GM21360 (cell line): Measurements from ENCODE around the gene ENTPD5.
A peak's percentile ranks its signal among the peaks of the same experiment; 100 is the strongest.

Experiments used
- ATAC-seq: cut with Tn5 transposase; IDR thresholded peaks from one replicate; pipeline ENCODE4 v1.9.1; 2021; ENCODE audit warnings: mild to moderate bottlenecking, moderate library complexity; ENCODE audit not compliant: unreplicated experiment

The ENTPD5 gene, protein sequence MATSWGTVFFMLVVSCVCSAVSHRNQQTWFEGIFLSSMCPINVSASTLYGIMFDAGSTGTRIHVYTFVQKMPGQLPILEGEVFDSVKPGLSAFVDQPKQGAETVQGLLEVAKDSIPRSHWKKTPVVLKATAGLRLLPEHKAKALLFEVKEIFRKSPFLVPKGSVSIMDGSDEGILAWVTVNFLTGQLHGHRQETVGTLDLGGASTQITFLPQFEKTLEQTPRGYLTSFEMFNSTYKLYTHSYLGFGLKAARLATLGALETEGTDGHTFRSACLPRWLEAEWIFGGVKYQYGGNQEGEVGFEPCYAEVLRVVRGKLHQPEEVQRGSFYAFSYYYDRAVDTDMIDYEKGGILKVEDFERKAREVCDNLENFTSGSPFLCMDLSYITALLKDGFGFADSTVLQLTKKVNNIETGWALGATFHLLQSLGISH

DNA sequence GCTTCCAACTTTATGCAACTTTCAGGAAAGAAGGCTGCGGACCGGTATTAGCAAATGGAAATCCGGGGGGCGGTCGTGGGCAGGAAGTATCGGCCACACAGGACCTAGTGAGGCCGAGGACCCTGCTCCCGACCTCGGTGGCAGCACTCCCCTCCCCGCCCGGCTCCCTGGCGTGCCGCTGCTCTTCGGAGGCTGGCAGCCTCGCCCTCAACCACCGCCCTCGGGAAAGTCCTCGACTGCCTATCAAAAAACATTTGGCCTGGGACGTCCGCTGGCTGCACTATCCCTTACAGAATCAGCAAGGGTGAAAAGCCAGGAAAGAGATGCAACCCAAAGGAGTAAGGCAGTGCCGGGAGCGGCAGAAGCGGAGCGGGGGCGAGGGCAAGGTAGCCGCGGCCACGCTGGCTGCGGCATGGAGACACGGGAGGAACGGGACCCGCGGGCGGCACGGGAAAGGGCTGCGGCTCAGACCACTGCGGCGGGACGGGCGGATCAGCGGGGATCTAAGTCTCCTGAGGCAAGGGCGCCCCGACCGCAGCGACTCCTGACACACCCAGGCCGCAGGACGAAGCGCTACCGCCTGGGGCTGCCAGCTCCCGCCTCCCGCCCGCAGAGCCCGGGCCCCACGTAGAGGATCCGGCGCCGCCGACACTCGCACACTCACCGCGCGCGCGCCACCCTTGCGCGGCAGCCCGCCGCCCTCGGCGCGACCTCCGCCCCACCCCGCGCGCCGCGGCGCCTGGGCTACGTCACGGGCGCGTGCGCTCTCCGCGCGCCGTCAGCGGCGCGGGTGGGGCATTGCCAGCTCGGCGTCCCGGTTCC lies at the start of gene ENTPD5, which contains the start of gene BBOF1:
ENTPD5 (minus strand) TSS at position 703 of the 822 bp plus-strand sequence. CDS start 31,186 bp downstream, outside the sequence.
BBOF1 (plus strand) TSS at position 764 of the 822 bp plus-strand sequence. CDS start 130 bp downstream, outside the sequence.
- peak; percentile 75 for ATAC-seq

DNA sequence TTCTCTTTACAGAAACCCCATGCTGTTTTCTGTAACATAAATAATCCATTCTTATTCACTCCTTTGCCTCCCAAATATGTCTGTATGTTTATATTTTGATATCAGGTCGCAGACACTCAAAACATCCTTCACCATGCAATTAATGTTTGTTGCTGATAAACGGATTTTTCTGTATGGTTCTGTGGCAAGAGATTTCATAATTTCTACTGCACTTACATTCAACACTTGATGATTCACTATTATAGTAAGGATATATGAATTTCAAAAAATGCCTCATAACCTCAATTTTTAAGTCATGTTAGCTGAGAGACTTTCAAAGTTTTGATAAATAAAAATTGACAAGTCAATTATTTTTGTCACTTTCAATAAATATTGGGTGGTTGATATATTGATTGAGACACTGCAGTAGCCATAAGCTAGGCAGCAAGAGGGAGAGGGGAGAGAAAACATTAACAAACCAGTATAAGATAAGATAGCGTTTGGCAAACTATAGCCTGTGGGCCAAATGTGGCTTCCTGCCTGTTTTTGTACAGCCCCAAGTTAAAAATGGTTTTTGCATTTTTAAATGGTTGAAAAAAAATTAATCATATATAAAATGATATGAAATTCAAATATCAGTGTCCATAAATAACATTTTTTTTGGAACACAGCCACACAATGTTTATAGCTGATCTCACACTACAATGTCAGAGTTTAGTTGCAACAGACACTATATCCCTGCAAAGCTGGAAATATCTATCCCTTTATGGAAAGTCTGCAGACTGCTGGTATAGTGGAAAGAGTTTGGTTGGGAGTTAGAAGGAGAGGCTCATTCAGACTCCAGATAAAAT lies 46.9 kb upstream of the ENTPD5 start:
- no peak for ATAC-seq

DNA sequence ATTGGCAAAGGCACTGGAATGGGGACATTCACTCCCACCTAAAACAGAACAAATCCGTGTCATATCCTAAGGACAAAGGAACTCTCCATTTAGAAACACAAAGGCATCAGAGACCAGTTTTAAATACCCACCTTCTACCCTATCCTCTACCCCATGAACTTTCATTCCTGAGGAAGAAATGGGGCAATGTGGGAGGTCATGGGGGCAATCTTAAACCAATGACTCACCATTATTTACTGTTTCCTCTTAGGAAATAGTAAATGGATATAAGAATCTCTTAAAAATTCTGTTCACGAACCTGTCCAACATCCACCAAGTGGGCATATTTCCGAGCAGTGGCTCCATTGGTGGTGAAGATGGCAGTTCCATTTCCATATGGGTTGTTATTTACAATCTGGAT lies 45.8 kb upstream of the ENTPD5 start:
- no peak for ATAC-seq

DNA sequence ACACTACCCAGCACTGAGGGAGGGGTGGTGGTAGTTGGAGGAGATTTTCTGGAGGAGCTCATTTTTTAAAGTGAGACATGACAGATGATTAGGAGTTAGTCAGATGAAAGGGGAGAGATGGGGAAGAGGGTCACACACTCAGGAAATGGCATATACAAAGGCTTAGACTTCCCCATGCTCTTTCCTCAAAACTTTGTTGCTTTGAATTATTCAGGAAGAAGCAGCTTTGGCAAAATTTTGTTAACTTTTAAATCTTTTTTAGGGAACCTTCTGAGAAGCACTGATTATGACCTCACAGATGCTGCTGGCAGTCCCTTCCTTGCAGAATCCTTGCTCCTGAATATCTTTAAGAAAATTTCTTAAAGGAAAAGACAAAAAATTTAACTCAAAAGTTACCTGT lies 45.3 kb upstream of the ENTPD5 start:
- no peak for ATAC-seq

DNA sequence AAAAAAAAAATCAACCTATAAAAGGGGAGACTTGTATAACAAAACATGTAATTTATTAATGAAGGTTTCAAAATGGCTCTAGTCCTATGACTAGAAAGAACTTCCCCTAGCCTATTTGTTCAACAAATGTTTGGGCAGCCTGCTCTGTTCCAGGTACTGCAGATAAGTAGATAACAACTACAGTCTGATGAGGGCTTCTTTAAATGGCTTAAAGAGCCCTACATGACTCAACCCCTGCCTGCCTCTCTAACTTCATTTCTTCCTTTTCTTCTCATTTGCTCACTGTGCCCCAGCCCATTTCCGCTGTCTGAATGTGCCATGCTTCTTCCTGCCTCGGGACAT lies 43.7 kb upstream of the ENTPD5 start:
- ATAC-seq, result no peak

DNA sequence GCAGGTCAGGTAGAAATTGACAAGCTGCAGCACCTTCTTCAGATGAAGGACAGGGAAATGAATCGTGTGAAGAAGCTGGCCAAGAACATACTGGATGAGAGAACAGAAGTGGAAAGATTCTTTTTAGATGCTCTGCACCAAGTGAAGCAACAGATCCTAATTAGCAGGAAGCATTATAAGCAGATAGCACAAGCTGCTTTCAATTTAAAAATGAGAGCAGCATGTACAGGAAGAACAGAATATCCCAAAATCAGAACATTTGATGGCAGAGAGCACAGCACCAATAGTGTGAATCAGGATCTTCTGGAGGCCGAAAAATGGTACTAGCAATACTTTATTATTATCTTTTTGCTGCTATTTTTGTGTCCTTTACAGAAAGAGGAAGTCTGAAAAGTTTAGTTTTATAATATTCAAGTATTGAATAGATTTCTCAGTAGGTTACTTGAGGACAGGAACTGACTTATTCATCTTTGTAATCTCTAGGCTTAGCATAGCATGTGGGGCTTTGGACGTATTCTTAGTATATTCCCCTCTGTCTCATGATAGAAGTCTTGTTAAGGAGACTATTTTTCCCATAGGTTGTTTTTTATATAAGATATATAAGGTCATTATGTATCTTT lies 30.9 kb upstream of the ENTPD5 start:
- ATAC-seq, result no peak

DNA sequence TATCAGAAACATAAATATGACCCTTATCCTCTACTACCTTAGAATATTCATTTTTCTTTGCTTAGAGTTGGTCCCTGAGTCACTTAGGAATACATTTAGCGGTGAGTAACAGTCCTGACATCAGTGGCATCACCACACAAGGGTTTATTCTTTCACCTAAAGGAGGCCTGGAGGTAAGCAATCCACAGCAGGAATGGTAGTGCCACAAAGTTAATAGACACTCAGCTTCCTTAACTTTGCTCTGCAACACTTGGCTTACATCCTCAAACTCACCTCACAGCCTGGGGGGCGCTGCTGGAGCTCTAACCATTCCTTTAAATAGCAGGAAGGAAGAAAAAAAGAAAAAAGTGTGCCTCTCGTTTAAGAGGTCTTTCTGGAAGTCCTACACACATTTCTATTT lies 29.2 kb upstream of the ENTPD5 start:
- no peak for ATAC-seq

DNA sequence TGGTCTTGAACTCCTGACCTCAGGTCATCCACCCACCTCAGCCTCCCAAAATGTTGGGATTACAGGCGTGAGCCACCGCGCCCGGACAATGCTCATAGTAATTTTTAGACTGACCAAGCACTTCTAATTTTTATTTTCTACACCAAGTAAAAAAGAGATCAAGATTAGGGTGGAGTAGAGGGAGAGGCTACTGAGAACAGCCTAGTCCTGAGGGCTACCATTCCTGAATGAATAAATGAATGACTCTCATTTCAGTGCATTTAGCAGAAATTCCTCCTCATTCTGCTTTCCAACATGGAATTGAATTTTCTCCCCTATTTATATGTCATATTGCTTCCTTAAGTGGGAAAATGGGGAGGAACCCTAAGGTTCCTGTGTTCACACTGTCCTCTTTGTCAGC lies 26.4 kb upstream of the ENTPD5 start:
- no peak for ATAC-seq

DNA sequence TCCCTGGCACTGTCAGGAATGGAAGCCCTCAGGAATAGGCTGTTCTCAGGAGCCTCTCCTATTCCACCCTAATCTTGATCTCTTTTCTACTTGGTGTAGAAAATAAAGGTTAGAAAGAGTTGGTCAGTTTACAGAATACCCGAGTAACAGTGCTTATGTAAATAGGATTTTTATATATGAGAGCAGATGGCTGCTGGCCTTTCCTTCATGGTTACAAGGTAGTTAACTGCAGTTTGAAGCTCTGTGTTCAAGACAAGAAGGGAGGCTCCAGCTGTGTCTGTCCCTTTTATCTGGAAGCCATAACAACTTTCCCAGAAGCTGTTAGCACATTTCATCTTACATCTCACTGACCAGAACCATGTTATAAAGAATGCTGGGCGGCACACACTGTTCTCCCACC lies 23.2 kb upstream of the ENTPD5 start:
- no peak for ATAC-seq

DNA sequence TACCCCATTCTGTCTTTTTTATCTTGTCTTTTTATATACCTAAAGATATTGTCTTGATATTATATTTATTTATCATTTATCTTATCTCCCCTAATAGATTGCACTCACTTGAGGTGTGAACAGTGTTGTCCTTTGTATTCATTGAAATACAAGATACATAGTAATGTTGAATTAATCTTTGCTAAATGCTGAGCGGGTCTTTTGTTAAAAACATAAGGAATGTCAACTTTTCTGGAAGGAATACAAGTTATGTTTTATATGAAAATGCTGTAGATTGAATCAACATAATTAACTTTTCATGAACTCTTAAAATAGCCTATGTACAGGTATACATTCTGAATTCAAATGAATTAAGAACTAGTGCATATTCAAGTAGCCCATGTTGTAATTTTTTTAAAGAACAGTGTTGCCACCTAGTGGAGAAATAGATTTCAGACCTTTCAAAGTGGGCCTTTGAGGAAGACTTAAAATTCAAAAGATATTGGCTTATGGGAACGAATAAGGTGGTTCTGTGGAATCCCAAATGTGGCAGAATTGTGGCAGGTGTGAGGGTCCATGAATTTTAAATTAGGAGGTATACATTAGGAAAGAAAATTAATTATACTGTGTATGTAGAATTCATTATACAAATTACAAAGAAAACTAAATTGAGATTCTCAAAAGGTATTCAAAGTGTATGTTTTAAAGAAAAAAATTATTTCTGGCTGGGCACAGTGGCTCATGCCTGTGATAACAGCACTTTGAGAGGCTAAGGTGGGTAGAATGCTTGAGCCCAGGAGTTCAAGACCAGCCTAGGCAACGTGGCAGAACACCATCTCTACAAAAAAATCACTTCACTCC lies 19.2 kb upstream of the ENTPD5 start:
- ATAC-seq, result no peak

DNA sequence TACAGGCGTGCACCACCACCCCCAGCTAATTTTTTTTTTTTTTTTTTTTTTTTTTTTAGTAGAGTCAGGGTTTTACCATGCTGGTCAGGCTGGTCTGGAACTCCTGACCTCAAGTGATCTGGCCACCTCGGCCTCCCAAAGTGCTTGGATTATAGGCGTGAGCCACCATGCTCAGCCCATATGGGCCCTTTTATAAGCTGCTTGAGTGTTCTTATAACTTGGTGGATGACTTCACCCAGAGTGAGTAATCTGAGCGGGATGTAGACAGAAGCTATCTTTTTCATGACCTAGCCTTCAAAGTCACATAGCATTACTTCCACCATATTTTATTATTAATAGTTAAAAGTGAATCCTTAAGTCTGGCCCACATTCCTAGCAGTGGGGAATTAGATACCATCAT lies 16.5 kb upstream of the ENTPD5 start:
- ATAC-seq, result no peak

DNA sequence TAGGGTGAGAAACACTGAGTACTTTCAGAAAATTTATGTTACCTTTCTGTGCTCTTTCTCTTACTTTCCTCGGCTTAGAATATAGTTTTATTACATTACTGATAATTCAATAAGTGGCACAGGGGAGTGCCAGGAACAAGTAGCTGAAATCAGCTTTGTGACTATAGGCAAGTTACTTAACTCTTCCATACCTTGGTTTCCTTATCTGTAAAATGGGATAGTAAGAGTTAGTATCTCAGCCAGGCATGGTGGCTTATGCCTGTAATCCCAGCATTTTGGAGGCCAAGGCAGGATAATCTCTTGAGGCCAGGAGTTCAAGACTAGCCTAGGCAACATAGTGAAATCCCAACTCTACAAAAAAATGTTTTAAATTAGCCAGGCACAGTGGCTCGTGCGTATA lies 15.5 kb upstream of the ENTPD5 start:
- ATAC-seq, result no peak

DNA sequence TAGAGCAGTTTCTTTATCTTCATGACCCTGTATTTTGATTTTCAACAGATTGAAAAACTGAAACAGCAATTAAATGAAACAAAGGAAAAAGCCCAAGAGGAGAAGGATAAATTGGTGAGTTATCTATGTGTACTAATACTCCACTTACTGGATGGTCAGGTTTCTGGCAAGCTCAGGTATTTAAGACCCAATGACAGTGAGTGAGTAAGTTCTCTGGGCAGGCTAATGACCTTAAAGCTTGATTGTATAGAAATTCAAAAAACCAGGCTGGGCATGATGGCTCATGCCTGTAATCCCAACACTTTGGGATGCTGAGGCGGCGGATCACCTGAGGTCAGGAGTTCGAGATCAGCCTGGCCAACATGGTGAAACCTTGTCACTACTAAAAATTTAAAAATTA lies 10.0 kb upstream of the ENTPD5 start:
- no peak for ATAC-seq

DNA sequence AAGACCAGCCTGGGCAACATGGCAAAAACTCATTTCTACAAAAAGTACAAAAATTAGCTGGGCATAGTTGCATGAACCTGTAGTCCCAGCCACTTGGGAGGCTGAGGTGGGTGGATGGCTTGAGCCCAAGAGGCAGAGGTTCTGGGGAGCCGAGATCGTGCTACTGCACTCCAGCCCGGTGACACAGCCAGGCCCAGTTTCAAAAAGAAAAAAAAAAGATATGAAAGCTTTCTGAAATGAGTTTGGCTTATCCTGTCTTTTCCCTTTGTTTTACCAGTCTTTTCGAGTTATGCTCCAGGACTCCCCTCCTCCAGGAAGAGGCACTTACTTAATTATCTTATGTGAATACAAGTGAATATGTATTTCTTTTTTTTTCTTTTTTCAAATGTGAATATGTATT lies 3.3 kb upstream of the ENTPD5 start:
- ATAC-seq, result no peak

DNA sequence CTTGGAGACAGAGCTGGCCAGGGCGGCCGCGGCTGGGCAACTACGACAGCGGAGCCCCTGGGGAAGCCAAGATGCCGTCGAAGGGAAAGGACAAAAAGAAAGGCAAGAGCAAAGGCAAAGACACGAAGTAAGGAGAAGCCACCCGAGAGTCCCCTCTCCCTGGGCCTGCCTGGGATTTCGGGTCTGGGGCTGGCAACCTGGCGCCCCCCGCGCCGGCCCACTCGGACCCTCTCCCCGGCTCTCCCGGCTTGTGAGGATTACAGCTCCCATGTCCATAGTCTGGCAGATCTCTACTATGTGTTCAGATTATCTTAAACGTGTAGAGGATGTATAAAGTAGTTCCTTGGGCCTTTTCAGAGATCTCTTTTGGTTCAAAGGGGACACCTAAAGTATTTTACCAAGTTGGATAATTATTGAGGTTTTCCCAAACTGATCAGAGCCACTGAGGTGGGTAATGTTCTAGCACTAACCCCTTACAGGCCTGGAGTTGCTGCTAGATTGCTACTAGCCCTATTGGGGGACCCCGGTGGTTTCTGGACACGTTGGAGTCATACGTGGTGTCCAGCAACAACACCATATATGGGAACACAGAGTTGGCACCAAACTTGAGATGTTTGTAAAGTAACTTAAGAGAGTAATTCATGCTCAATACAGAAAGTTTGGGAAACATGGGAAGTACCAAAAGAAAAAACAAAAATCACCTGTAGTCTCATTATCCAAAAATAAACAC lies 485 bp upstream of the ENTPD5 start:
- no peak for ATAC-seq

DNA sequence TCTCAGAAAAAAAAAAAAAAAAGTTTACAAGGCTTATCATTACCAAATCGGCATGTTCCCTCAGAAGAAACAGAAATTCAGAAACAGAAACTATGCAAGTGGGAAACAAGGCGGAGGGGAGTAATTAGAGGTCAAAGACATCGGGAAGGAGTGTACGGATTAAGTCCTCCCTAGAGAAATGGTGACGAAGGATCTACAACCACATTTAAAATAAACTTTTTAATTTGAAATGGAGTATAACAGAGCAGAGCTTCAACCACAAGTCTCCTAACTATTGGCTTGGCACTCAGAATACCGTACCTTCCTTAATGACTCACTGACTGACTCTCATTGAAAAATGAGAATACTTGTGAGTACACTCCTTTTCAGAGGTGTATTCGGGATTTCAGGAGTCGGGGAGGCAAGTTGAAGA lies 908 bp downstream of the ENTPD5 start:
- peak; percentile 10 for ATAC-seq

DNA sequence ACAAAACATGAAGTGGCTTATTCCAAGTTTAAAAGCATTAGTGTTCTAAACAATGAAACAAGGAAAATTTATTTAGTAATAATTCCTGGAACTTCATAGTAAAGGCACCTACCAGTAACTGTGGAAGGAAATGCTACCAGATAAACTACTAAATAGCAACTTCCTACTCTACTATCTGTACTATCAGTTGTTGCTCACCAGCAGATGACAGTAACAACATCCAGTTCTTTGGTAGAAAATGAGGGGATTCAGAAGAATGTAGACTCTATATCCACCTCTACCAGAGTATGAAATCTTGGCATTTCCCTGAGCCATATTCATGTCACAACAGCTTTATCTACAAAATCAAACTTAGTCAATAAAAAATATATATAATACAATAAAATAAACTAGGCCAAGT lies 3.1 kb downstream of the ENTPD5 start:
- ATAC-seq, result no peak

DNA sequence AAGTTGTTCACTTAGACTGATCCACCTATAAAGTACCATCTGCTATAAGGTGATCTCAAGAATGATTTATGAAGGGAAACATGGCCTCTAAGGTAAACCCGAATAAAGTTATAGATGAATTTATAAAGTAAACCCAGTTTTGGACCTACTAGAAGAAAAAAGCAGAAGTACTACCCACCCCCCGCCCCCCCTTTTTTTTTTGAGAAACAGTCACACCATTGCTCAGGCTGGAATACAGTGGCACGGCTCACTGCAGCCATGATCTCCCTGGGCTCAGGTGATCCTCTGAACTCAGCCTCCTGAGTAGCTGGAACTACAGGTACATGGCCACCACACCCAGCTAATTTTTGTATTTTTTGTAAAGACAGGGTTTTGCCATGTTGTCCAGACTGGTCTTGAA lies 3.9 kb downstream of the ENTPD5 start:
- ATAC-seq, result no peak

DNA sequence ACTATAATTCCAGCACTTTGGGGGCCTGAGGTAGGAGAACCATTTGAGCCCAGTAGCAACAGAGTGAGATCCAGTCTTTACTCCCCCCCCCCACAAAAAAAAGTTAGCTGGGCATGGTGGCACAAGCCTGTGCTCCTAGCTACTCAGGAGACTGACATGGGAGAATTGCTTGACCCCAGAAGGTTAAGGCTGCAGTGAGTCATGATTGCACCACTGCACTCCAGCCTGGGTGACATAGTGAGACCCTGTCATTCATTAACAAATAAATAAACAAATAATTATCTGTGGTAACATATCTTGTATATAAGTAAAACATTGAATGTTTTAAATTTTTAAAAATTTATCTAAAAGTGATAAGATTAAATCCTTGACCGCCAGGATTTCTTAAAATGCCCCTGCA lies 4.8 kb downstream of the ENTPD5 start:
- no peak for ATAC-seq
